Mesothelial cell of epicardium (in vitro differentiated cells): ENCODE data around the gene PTPRG. TPM values are rescaled to one million over a fixed set of nuclear protein-coding genes. Genes with fewer than 3 reads are reported as not detected.

ENCODE experiments used
- DNase-seq, 2 experiments: peaks; one replicate each; pipeline ENCODE4 v3.0.0; 2021; ENCODE audit warnings: low spot score in 2 of 2; ENCODE audit not compliant: unreplicated experiment in 2 of 2
- H3K27ac Mint-ChIP-seq: 2 replicates; pipeline ENCODE4 v1.8.0; 2021; ENCODE audit warnings: mixed read lengths
- H3K27me3 Mint-ChIP-seq: 2 replicates; pipeline ENCODE4 v1.8.0; 2021; ENCODE audit warnings: low read depth, mixed read lengths
- H3K36me3 Mint-ChIP-seq: 2 replicates; pipeline ENCODE4 v1.8.0; 2021; ENCODE audit warnings: mixed read lengths
- H3K4me1 Mint-ChIP-seq: 2 replicates; pipeline ENCODE4 v1.8.0; 2021; ENCODE audit warnings: mixed read lengths
- H3K4me3 Mint-ChIP-seq: 2 replicates; pipeline ENCODE4 v1.8.0; 2021; ENCODE audit warnings: mild to moderate bottlenecking, moderate library complexity, mixed read lengths
- H3K9me3 Mint-ChIP-seq: 2 replicates; pipeline ENCODE4 v1.8.0; 2021; ENCODE audit warnings: mixed read lengths
- total RNA-seq: library from RNA; stranded (reverse); gene quantifications from 3 replicates; pipeline ENCODE4 v1.2.1, GENCODE V29; 2021
- TF ChIP-seq, protein P1 (sequence below): fragments of 200-600 bp; sonication (generic); IDR thresholded peaks from one replicate; pipeline ENCODE4 v1.5.0; 2021; ENCODE audit warnings: antibody characterized with exemption; ENCODE audit not compliant: unreplicated experiment

Gene PTPRG
- total RNA-seq, 1 donor from 2014 or later, result 40.4 TPM

DNA sequence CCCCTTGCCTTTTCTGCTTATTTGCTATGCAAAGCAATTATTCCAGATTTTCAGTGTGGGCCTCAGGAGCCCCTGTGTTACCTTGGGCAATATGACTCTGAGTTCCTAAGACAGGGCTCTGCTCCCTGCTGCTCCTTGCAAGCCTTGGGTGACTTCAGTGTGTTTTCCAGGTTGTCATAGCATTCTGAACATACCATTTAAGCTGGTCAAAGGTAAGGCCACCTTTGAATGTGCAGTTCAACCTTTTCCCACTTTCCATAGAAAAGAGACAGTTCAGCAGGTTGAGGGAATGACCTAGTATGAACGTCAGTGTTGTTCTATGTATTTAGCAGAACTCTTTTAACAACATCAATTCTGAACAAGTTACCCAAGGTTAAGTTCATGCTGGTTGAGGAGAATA is 302.2 kb downstream of the PTPRG start:
- H3K4me3 Mint-ChIP-seq, result no peak overlapping the region
- no peaks in the 10 kb centered on the region for H3K36me3 Mint-ChIP-seq
- TF ChIP-seq, protein P1, sequence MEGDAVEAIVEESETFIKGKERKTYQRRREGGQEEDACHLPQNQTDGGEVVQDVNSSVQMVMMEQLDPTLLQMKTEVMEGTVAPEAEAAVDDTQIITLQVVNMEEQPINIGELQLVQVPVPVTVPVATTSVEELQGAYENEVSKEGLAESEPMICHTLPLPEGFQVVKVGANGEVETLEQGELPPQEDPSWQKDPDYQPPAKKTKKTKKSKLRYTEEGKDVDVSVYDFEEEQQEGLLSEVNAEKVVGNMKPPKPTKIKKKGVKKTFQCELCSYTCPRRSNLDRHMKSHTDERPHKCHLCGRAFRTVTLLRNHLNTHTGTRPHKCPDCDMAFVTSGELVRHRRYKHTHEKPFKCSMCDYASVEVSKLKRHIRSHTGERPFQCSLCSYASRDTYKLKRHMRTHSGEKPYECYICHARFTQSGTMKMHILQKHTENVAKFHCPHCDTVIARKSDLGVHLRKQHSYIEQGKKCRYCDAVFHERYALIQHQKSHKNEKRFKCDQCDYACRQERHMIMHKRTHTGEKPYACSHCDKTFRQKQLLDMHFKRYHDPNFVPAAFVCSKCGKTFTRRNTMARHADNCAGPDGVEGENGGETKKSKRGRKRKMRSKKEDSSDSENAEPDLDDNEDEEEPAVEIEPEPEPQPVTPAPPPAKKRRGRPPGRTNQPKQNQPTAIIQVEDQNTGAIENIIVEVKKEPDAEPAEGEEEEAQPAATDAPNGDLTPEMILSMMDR, result no peak
- peaks cover 14% of the 10 kb centered on the region for H3K4me1 Mint-ChIP-seq
- no peak for DNase-seq
- H3K9me3 Mint-ChIP-seq, result peaks cover 10% of the 10 kb centered on the region
- no peaks in the 10 kb centered on the region for H3K27me3 Mint-ChIP-seq
- no peak overlapping the region for H3K27ac Mint-ChIP-seq

DNA sequence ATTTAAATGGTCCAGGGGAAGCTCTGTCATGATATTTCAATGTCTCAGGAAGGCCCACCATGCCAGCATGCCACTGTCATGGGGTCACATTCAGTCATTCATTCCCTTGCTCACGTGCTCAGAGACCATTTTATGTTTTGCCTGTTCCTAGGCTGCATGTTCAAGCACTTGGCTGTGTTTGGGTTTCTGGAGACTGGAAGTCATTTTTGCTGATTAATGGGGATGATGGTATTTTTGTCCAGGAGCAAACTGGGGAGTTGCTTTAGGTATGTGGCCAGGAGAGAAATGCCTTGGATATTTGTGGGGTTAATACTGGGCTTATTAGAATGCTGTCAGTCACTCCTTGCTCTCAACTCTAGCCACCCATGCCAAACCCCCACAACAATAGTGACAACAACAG is 303.5 kb downstream of the PTPRG start:
- Mint-ChIP-seq H3K4me1 (peaks cover 14% of the 10 kb centered on the region), H3K36me3 (no peaks in the 10 kb centered on the region), H3K27ac (no peak overlapping the region), H3K27me3 (no peaks in the 10 kb centered on the region), H3K4me3 (no peak overlapping the region), H3K9me3 (peaks cover 3% of the 10 kb centered on the region)
- DNase-seq, result no peak
- TF ChIP-seq, protein P1, result no peak

GRCh38 chr3:61865466-61866152 is 304.2 kb downstream of the PTPRG start:
- no peak for DNase-seq
- no peaks in the 10 kb centered on the region for H3K27me3 Mint-ChIP-seq
- H3K36me3 Mint-ChIP-seq, result no peaks in the 10 kb centered on the region
- no peak overlapping the region for H3K4me3 Mint-ChIP-seq
- peaks cover 14% of the 10 kb centered on the region for H3K4me1 Mint-ChIP-seq
- no peak overlapping the region for H3K27ac Mint-ChIP-seq
- TF ChIP-seq, protein P1, result no peak
- H3K9me3 Mint-ChIP-seq, result no peaks in the 10 kb centered on the region

GRCh38 chr3:61866153-61866542 is 304.8 kb downstream of the PTPRG start:
- Mint-ChIP-seq H3K4me3 (no peak overlapping the region), H3K27ac (no peak overlapping the region), H3K9me3 (no peaks in the 10 kb centered on the region), H3K4me1 (peaks cover 14% of the 10 kb centered on the region), H3K27me3 (no peaks in the 10 kb centered on the region), H3K36me3 (no peaks in the 10 kb centered on the region)
- DNase-seq, result no peak
- TF ChIP-seq, protein P1, result no peak

- H3K4me3 Mint-ChIP-seq, result no peak overlapping the region
- no peaks in the 10 kb centered on the region for H3K9me3 Mint-ChIP-seq
- DNase-seq, result no peak
- TF ChIP-seq, protein P1, result no peak
- H3K27me3 Mint-ChIP-seq, result no peaks in the 10 kb centered on the region
- no peaks in the 10 kb centered on the region for H3K36me3 Mint-ChIP-seq
- no peak overlapping the region for H3K27ac Mint-ChIP-seq
- peaks cover 14% of the 10 kb centered on the region for H3K4me1 Mint-ChIP-seq
These were observed 305.6 kb downstream of the PTPRG start for GRCh38 chr3:61866961-61867461.

DNA sequence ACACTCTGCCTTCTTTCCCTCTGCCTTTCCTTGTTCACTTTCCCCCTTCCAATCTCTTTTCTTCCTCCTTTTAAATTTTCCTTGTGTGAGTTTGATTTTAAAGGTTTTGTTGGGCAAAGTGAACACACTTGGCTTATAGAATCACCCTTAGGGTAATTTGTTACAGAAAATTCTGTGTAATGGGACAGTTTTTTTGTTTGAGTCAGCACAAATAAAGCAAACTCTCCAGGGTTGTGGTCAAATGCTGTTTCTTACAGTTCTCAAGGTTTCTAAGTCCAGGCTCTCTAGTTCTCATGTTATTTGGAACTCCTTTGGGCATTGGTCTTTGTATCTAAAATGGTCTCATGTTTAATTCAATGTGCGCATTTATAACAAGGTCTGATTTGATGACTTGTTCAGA is 307.1 kb downstream of the PTPRG start:
- TF ChIP-seq, protein P1, result no peak
- H3K4me3 Mint-ChIP-seq, result no peak overlapping the region
- H3K36me3 Mint-ChIP-seq, result no peaks in the 10 kb centered on the region
- no peaks in the 10 kb centered on the region for H3K27me3 Mint-ChIP-seq
- H3K27ac Mint-ChIP-seq, result no peak overlapping the region
- H3K4me1 Mint-ChIP-seq, result peaks cover 14% of the 10 kb centered on the region
- DNase-seq, result no peak
- no peaks in the 10 kb centered on the region for H3K9me3 Mint-ChIP-seq
